ENCODE results near the gene DIRAS1.
A peak's percentile ranks its signal among the peaks of the same experiment; 100 is the strongest.

The DIRAS1 gene

DNA sequence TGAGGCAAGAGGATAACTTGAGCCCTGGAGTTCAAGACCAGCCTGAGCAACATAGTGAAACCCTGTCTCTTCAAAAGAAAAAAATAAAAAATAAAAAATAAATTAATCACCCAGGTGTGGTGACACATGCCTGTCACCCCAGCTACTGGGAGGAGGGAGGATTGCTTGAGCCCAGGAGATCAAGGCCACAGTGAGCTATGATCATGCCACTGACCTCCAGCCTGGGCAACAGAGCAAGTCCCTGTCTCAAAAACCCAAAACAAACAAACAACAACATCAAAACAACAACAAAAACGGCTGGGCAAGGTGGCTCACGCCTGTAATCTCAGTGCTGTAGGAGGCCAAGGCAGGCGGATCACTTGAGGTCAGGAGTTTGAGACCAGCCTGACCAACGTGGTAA is 22.9 kb upstream of the DIRAS1 start:
- Histone ChIP-seq H3K4me1 (ENCODE audit: low read length) (peaks cover 3% of the 10 kb centered on the region; the same call in 1 of the 2 replicates), H2AFZ (ENCODE audit: low read depth, low read length) (no peak overlapping the region), H3K9ac (ENCODE audit: low read length) (no peak overlapping the region), H3K27ac (ENCODE audit: low read length) (no peak overlapping the region), H3K79me2 (ENCODE audit: low read length) (peaks cover 6% of the 10 kb centered on the region), H4K20me1 (ENCODE audit: insufficient read depth, low read length) (no peaks in the 10 kb centered on the region), H3K36me3 (replicated peaks; ENCODE audit: low read depth, low read length) (no peaks in the 10 kb centered on the region), H3K27me3 (ENCODE audit: low read depth, low read length) (peaks cover 17% of the 10 kb centered on the region), H3K4me3 (ENCODE audit: low read length) (no peak overlapping the region), H3K4me2 (ENCODE audit: low read length) (no peak overlapping the region), H3K9me3 (ENCODE audit: insufficient read depth, low read length) (no peaks in the 10 kb centered on the region)
- no peak for TF ChIP-seq EZH2phosphoT487 (IDR thresholded peaks at IDR 0.05; ENCODE audit: low read depth)
- no peak for TF ChIP-seq CTCF (IDR thresholded peaks at IDR 0.05; ENCODE audit: low read depth, low read length)

DNA sequence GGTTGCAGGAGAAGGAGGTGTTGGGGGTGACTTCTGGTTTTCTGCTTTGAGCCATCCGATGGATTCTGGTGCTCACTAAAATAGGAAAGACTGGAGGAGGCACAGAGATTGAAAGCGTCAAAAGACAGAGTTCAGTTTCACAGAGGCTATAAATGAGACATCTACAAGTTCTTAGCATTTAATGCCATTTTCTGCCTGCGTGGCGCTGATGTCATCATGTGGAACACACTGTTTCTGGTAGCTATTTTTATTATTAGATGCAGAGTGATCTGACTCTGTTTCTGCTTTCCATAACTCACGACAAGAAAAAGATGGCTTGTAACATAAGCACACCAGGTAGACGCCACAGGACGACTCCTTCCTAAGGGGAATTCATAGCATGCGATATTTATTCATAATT is 21.9 kb upstream of the DIRAS1 start:
- Histone ChIP-seq H3K4me3 (ENCODE audit: low read length) (no peak overlapping the region), H3K4me1 (ENCODE audit: low read length) (no peaks in the 10 kb centered on the region), H3K9me3 (ENCODE audit: insufficient read depth, low read length) (no peaks in the 10 kb centered on the region), H3K27ac (ENCODE audit: low read length) (no peak overlapping the region), H3K36me3 (replicated peaks; ENCODE audit: low read depth, low read length) (no peaks in the 10 kb centered on the region), H3K79me2 (ENCODE audit: low read length) (peaks cover 14% of the 10 kb centered on the region), H3K4me2 (ENCODE audit: low read length) (no peak overlapping the region), H4K20me1 (ENCODE audit: insufficient read depth, low read length) (no peaks in the 10 kb centered on the region), H3K27me3 (ENCODE audit: low read depth, low read length) (peaks cover 17% of the 10 kb centered on the region), H3K9ac (ENCODE audit: low read length) (no peak overlapping the region), H2AFZ (ENCODE audit: low read depth, low read length) (no peak overlapping the region)
- TF ChIP-seq CTCF (IDR thresholded peaks at IDR 0.05; ENCODE audit: low read depth, low read length) (no peak), EZH2phosphoT487 (IDR thresholded peaks at IDR 0.05; ENCODE audit: low read depth) (no peak)

DNA sequence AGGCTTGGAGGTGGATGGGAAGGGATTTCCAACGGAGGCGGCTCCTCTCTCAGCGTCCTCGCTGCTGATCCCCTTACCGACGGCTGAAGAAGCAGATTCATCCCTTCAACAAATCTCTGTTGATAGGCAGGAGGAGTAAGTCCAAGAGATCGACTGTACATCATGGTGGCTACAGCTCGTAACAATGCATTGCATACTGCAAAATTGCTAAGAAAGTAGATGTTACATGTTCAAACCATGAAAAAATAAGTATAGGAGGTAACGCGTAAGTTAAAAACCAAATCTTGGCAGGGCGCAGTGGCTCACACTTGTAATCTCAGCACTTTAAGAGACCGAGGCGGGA is 19.1 kb upstream of the DIRAS1 start:
- Histone ChIP-seq H3K4me1 (ENCODE audit: low read length) (no peaks in the 10 kb centered on the region), H3K27ac (ENCODE audit: low read length) (no peak overlapping the region), H3K4me2 (ENCODE audit: low read length) (peak overlapping the region; percentile 63), H3K9me3 (ENCODE audit: insufficient read depth, low read length) (peaks cover 5% of the 10 kb centered on the region), H4K20me1 (ENCODE audit: insufficient read depth, low read length) (no peaks in the 10 kb centered on the region; the same call in 1 of the 2 replicates), H3K9ac (ENCODE audit: low read length) (no peak overlapping the region), H3K4me3 (ENCODE audit: low read length) (peak overlapping the region; percentile 95), H3K27me3 (ENCODE audit: low read depth, low read length) (peaks cover 9% of the 10 kb centered on the region), H2AFZ (ENCODE audit: low read depth, low read length) (peak overlapping the region; percentile 94), H3K36me3 (replicated peaks; ENCODE audit: low read depth, low read length) (peaks cover 19% of the 10 kb centered on the region), H3K79me2 (ENCODE audit: low read length) (peaks cover 22% of the 10 kb centered on the region)
- TF ChIP-seq EZH2phosphoT487 (IDR thresholded peaks at IDR 0.05; ENCODE audit: low read depth) (no peak), CTCF (IDR thresholded peaks at IDR 0.05; ENCODE audit: low read depth, low read length) (no peak)

DNA sequence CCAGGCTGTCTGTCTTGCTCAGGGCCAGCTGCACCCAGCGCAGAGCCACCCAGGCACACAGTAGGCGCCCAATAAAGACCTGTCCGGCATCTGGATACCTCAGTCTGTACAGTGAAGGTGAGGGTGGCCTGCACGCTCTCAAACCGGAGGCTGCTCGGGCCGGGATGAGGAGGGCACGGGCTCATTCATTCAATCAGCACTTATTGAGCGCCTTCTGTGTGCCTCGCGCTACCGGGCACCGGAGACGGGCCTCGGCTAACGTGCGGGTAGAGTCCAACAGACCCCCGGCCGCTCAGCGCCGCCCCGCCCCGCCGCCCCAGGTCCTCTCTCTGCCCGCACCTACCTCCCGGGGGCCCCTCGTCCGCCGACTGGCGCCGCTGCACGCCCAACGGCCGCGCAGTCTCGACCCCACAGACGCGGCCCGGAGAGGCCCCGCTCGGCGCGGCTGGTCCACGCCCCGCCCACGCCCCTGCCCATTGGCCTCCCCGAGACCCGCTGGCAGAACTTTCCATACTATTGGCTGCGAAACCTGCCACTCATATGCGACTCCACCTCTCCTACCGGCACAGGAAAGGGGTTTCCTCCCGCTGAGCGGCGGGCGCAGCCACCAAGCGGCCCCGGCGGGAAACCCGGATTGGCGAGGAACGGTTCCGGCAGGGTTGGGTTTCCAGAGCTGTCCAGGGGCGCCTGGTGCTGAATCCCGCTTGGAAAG is 18.6 kb upstream of the DIRAS1 start, which contains the start of gene SLC39A3:
SLC39A3 (minus strand) TSS at position 416 of the 712 bp plus-strand sequence. CDS start 2,760 bp downstream, outside the sequence.
- Histone ChIP-seq H3K27ac (ENCODE audit: low read length) (no peak within 1 kb of the TSS), H3K4me3 (ENCODE audit: low read length) (peak within 1 kb of the TSS; percentile 95), H3K36me3 (replicated peaks; ENCODE audit: low read depth, low read length) (peaks cover 23% of the 10 kb centered on the region), H3K27me3 (ENCODE audit: low read depth, low read length) (peaks cover 9% of the 10 kb centered on the region), H3K79me2 (ENCODE audit: low read length) (peaks cover 22% of the 10 kb centered on the region), H4K20me1 (ENCODE audit: insufficient read depth, low read length) (no peaks in the 10 kb centered on the region; the same call in 1 of the 2 replicates), H3K9me3 (ENCODE audit: insufficient read depth, low read length) (peaks cover 5% of the 10 kb centered on the region), H3K4me2 (ENCODE audit: low read length) (peak within 1 kb of the TSS; percentile 92), H2AFZ (ENCODE audit: low read depth, low read length) (peak within 1 kb of the TSS; percentile 94), H3K4me1 (ENCODE audit: low read length) (no peaks in the 10 kb centered on the region), H3K9ac (ENCODE audit: low read length) (peak within 1 kb of the TSS; percentile 77)
- TF ChIP-seq CTCF (IDR thresholded peaks at IDR 0.05; ENCODE audit: low read depth, low read length): no peak

Data from OCI-LY3 (cell line).